ENCODE data around the gene GLDC.

DNA sequence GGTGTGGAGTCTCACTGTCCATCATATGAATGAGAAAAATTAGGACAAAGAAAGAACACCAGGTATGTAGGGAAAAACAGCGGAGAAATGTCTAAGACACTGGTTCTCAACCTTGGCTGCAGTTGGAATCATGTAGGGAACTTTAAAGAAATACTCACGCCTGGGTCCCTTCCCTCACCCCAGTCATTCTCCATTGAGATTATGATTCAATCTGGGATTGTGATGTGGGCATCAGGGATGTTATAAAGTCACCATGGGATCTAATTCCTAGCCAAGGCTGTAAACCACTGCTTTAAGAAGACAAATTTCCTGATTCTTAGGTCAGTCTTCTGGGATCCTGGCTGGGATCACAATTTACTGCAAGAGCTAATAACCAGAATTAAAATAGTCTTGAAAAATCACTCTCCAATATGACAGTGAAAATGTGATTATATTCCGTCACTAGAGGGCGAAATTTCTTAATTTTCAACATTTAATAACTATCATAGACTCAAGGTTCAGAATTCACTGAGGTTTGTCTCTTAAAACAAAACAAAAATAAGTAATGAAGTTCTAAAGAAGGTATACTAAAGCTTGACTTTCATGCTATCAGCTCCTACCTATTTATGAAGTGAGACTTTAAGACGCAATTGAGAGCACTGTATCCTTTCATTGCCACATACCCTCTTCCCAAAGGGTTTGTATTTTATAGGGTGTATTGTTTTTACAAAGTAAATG lies 60.5 kb downstream of the GLDC start:
- TF ChIP-seq, protein P1, sequence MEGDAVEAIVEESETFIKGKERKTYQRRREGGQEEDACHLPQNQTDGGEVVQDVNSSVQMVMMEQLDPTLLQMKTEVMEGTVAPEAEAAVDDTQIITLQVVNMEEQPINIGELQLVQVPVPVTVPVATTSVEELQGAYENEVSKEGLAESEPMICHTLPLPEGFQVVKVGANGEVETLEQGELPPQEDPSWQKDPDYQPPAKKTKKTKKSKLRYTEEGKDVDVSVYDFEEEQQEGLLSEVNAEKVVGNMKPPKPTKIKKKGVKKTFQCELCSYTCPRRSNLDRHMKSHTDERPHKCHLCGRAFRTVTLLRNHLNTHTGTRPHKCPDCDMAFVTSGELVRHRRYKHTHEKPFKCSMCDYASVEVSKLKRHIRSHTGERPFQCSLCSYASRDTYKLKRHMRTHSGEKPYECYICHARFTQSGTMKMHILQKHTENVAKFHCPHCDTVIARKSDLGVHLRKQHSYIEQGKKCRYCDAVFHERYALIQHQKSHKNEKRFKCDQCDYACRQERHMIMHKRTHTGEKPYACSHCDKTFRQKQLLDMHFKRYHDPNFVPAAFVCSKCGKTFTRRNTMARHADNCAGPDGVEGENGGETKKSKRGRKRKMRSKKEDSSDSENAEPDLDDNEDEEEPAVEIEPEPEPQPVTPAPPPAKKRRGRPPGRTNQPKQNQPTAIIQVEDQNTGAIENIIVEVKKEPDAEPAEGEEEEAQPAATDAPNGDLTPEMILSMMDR (IDR thresholded peaks at IDR 0.05) = peak in 5 of 6 experiments; percentile 21 to 62 (median 42)
- no peak for TF ChIP-seq POLR2A (IDR thresholded peaks at IDR 0.05)
